ENCODE results near the gene SLC4A2.

DNA sequence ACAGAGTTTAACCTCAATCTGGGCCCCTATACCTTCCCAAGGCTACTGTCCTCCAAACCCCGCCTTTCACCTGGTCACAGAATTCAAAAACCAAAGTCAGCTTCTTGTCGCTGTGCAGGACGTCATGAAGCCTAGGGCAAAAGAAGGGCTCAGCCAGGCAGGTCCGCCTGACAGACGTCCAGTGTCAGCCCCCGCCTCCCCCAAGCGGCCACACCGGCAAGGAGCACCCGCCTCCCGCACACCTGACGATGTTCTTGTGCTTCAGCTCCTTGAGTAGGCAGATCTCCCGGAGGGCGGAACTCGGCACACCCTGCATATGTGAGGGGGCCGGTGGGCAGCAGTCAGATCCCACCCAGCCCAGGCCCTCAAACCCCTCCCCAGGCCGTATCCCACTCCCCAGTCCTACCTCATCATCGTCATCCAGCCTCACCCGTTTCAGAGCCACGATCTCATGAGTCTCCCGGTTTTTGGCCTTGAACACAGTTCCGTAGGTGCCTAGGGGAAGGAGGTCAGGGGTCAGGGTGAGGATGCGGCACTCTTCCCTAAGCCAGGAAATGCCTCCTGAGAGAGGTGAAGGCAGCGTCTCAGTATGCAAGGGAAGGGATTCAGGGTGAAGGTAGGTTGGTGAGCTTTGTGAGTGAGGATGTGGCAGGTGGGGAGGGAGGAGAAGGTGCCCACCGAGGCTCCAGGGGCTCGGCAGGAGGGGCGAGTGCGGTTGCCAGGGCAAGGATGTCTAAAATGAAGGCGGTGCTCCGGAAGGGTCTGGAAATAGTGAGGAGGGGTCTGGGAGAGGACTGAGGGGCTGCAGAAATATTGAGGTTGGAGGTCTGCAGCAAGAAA, 2.5 kb upstream of the SLC4A2 start:
- TF ChIP-seq, protein P1, sequence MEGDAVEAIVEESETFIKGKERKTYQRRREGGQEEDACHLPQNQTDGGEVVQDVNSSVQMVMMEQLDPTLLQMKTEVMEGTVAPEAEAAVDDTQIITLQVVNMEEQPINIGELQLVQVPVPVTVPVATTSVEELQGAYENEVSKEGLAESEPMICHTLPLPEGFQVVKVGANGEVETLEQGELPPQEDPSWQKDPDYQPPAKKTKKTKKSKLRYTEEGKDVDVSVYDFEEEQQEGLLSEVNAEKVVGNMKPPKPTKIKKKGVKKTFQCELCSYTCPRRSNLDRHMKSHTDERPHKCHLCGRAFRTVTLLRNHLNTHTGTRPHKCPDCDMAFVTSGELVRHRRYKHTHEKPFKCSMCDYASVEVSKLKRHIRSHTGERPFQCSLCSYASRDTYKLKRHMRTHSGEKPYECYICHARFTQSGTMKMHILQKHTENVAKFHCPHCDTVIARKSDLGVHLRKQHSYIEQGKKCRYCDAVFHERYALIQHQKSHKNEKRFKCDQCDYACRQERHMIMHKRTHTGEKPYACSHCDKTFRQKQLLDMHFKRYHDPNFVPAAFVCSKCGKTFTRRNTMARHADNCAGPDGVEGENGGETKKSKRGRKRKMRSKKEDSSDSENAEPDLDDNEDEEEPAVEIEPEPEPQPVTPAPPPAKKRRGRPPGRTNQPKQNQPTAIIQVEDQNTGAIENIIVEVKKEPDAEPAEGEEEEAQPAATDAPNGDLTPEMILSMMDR (IDR thresholded peaks at IDR 0.05; ENCODE audit: low read depth, low read length, missing input control): no peak
- no peak for TF ChIP-seq RAD21 (IDR thresholded peaks at IDR 0.05)
- no peak for TF ChIP-seq SP1 (IDR thresholded peaks at IDR 0.05)
- no peak for TF ChIP-seq RXRA (IDR thresholded peaks at IDR 0.05)
- no peak for TF ChIP-seq EGR1 (IDR thresholded peaks at IDR 0.05; ENCODE audit: low read depth in 2 of 2)
- no peak for TF ChIP-seq JUND (IDR thresholded peaks at IDR 0.05)
